H9 (cell line): ENCODE results near the gene SMDT1. TPM values are rescaled to one million over a fixed set of nuclear protein-coding genes. Genes with fewer than 3 reads are reported as not detected.

Experiments used
- DNase-seq: peaks from one replicate; pipeline ENCODE4 v3.0.0-alpha.2; 2017
- H2AFZ ChIP-seq: one replicate; pipeline ENCODE4 v1.6.1; 2013; ENCODE audit warnings: mild to moderate bottlenecking, low read length, control low read depth, moderate library complexity
- H2AK5ac ChIP-seq: 2 replicates; pipeline ENCODE4 v1.6.1; 2013; ENCODE audit warnings: low read length, control low read depth, mixed read lengths; ENCODE audit not compliant: insufficient read length
- H2BK120ac ChIP-seq: one replicate; pipeline ENCODE4 v1.6.1; 2013; ENCODE audit warnings: low read depth, mild to moderate bottlenecking, low read length, control low read depth, inconsistent platforms; ENCODE audit not compliant: poor library complexity, severe bottlenecking
- H2BK12ac ChIP-seq: 2 replicates; pipeline ENCODE4 v1.6.1; 2013; ENCODE audit warnings: low read length, control low read depth, mixed read lengths, low read depth; ENCODE audit not compliant: insufficient read length
- H2BK15ac ChIP-seq: 2 replicates; pipeline ENCODE4 v1.6.1; 2013; ENCODE audit warnings: low read depth, low read length, control low read depth
- H2BK20ac ChIP-seq: one replicate; pipeline ENCODE4 v1.6.1; 2013; ENCODE audit warnings: low read depth, mild to moderate bottlenecking, low read length, control low read depth, inconsistent platforms; ENCODE audit not compliant: poor library complexity, severe bottlenecking
- H2BK5ac ChIP-seq: 2 replicates; pipeline ENCODE4 v1.6.1; 2013; ENCODE audit warnings: low read length, control low read depth, mixed read lengths; ENCODE audit not compliant: insufficient read length
- H3K14ac ChIP-seq: 2 replicates; pipeline ENCODE4 v1.6.1; 2013; ENCODE audit warnings: low read length, control low read depth; ENCODE audit not compliant: insufficient read depth
- H3K18ac ChIP-seq: 2 replicates; pipeline ENCODE4 v1.6.1; 2013; ENCODE audit warnings: low read depth, mild to moderate bottlenecking, mixed read lengths, low read length, control low read depth; ENCODE audit not compliant: insufficient read length
- H3K23ac ChIP-seq: 2 replicates; pipeline ENCODE4 v1.6.1; 2013; ENCODE audit warnings: low read length, control low read depth, mixed read lengths, low read depth; ENCODE audit not compliant: insufficient read length
- H3K23me2 ChIP-seq: 2 replicates; pipeline ENCODE4 v1.6.1; 2013; ENCODE audit warnings: low read depth, mild to moderate bottlenecking, mixed read lengths, low read length, control low read depth; ENCODE audit not compliant: insufficient read length, poor library complexity, severe bottlenecking
- H3K27ac ChIP-seq: 2 replicates; pipeline ENCODE4 v1.5.1; 2013; ENCODE audit warnings: low read length, control low read depth, mixed read lengths, low read depth; ENCODE audit not compliant: insufficient read length
- H3K27me3 ChIP-seq: 2 replicates; pipeline ENCODE4 v1.6.1; 2013; ENCODE audit warnings: low read length, control low read depth, inconsistent platforms; ENCODE audit not compliant: insufficient read depth
- H3K4ac ChIP-seq: 2 replicates; pipeline ENCODE4 v1.6.1; 2013; ENCODE audit warnings: low read depth, mild to moderate bottlenecking, control low read depth, inconsistent platforms, low read length, moderate library complexity
- H3K4me1 ChIP-seq: 2 replicates; pipeline ENCODE4 v1.6.1; 2013; ENCODE audit warnings: low read length, control low read depth, inconsistent platforms; ENCODE audit not compliant: insufficient read depth
- H3K4me2 ChIP-seq: 2 replicates; pipeline ENCODE4 v1.6.1; 2013; ENCODE audit warnings: low read length, control low read depth, mixed read lengths; ENCODE audit not compliant: insufficient read length, insufficient read depth
- H3K56ac ChIP-seq: 2 replicates; pipeline ENCODE4 v1.6.1; 2013; ENCODE audit warnings: low read depth, mild to moderate bottlenecking, mixed read lengths, low read length, control low read depth; ENCODE audit not compliant: insufficient read length
- H3K79me1 ChIP-seq: 2 replicates; pipeline ENCODE4 v1.6.1; 2013; ENCODE audit warnings: low read depth, mild to moderate bottlenecking, moderate library complexity, low read length, control low read depth, inconsistent platforms; ENCODE audit not compliant: insufficient read depth, poor library complexity, severe bottlenecking
- H3K79me2 ChIP-seq: 2 replicates; pipeline ENCODE4 v1.6.1; 2013; ENCODE audit warnings: low read length, control low read depth, inconsistent platforms; ENCODE audit not compliant: insufficient read depth
- H3K9ac ChIP-seq: 2 replicates; pipeline ENCODE4 v1.6.1; 2013; ENCODE audit warnings: low read length, control low read depth, mixed read lengths; ENCODE audit not compliant: insufficient read length; ENCODE audit errors: extremely low read depth
- H3K9me3 ChIP-seq: one replicate; pipeline ENCODE4 v1.6.1; 2013; ENCODE audit warnings: low read depth, low read length, inconsistent platforms; ENCODE audit not compliant: control insufficient read depth
- H3T11ph ChIP-seq: one replicate; pipeline ENCODE4 v1.6.1; 2013; ENCODE audit warnings: mild to moderate bottlenecking, low read length, control low read depth, inconsistent platforms
- H4K20me1 ChIP-seq: one replicate; pipeline ENCODE4 v1.6.1; 2013; ENCODE audit not compliant: control insufficient read depth, insufficient read length, insufficient read depth
- H4K5ac ChIP-seq: 2 replicates; pipeline ENCODE4 v1.6.1; 2013; ENCODE audit warnings: low read depth, mild to moderate bottlenecking, mixed read lengths, low read length, control low read depth; ENCODE audit not compliant: insufficient read length
- H4K8ac ChIP-seq: replicated peaks from 2 replicates; pipeline ENCODE4 v1.6.1; 2013; ENCODE audit warnings: low read length, control low read depth, mixed read lengths, low read depth; ENCODE audit not compliant: insufficient read length
- H4K91ac ChIP-seq: 2 replicates; pipeline ENCODE4 v1.6.1; 2013; ENCODE audit warnings: low read depth, mild to moderate bottlenecking, moderate library complexity, mixed read lengths, low read length, control low read depth; ENCODE audit not compliant: insufficient read length
- H3K27ac Mint-ChIP-seq, 3 experiments: 2 replicates in 2 of 3; 3 replicates in 1 of 3; pipeline ENCODE4 v1.8.0; 2020 to 2021; ENCODE audit warnings: mixed read lengths in 3 of 3, mild to moderate bottlenecking in 1 of 3, moderate library complexity in 1 of 3
- H3K27me3 Mint-ChIP-seq: 2 replicates; pipeline ENCODE4 v1.8.0; 2021; ENCODE audit warnings: low read depth, mild to moderate bottlenecking, moderate library complexity, mixed read lengths
- H3K36me3 Mint-ChIP-seq, 3 experiments: 2 replicates in 2 of 3; 3 replicates in 1 of 3; pipeline ENCODE4 v1.8.0; 2020 to 2021; ENCODE audit warnings: low read depth in 3 of 3, mixed read lengths in 3 of 3; ENCODE audit not compliant: insufficient read depth in 1 of 3
- H3K4me1 Mint-ChIP-seq, 2 experiments: 2 replicates each; pipeline ENCODE4 v1.8.0; 2020; ENCODE audit warnings: mixed read lengths in 2 of 2
- H3K4me3 Mint-ChIP-seq, 2 experiments: 2 replicates in 1 of 2; 3 replicates in 1 of 2; pipeline ENCODE4 v1.8.0; 2020 to 2021; ENCODE audit warnings: mild to moderate bottlenecking in 2 of 2, mixed read lengths in 2 of 2, moderate library complexity in 1 of 2
- H3K9me3 Mint-ChIP-seq, 2 experiments: 2 replicates in 1 of 2; 3 replicates in 1 of 2; pipeline ENCODE4 v1.8.0; 2020; ENCODE audit warnings: mild to moderate bottlenecking in 2 of 2, mixed read lengths in 2 of 2, moderate library complexity in 1 of 2
- WGBS: extraction: QIAGEN DNeasy Blood & Tissue Kit; methylation state at CpG from one replicate; pipeline ENCODE4 v1.1.7; 2013; ENCODE audit warnings: missing lambda C conversion rate, low lambda C conversion rate, mixed read lengths; ENCODE audit not compliant: insufficient read length; ENCODE audit errors: extremely low coverage; 5-methylcytosine and 5-hydroxymethylcytosine counted together
- total RNA-seq: library from RNA; stranded (reverse); gene quantifications from 2 replicates; pipeline ENCODE4 v1.2.1, GENCODE V29; 2021
- TF ChIP-seq, protein P1 (sequence below): fragments of 200-600 bp; sonication (generic); conservative IDR thresholded peaks from 3 replicates; pipeline ENCODE4 v1.8.0; 2021; ENCODE audit warnings: antibody characterized with exemption, mild to moderate bottlenecking

The SMDT1 gene
- total RNA-seq, 1 experiment from 2014 or later, result 45.0 TPM

DNA sequence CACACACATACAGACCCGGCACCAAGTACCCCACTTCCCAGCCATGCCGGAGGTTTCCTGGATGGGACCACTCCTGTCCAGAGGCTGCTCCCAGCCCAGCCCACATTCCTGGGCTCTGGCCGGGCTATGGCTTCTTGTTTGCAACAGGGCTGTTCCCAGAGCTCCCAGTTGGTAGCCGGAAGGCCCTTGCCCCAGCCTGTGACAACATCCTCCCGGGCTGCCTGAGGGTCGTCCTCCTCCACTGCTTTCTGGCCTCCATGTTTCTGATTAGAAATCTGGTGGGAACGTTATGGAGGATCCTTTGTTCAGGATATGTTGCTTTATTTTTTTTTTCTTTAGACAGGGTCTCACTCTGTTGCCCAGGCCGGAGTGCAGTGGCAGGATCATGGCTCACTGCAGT, 52.1 kb downstream of the SMDT1 start:
- H4K8ac ChIP-seq, result no peak overlapping the region
- no peak for DNase-seq
- H3K18ac ChIP-seq, result no peak overlapping the region
- H3K4ac ChIP-seq, result no peak overlapping the region
- no peak overlapping the region for H2BK12ac ChIP-seq
- H3K27me3 ChIP-seq, result no peaks in the 10 kb centered on the region
- no peak overlapping the region for H4K91ac ChIP-seq
- no peak overlapping the region for H3T11ph ChIP-seq
- no peak overlapping the region for H3K23ac ChIP-seq
- H3K9me3 ChIP-seq, result no peaks in the 10 kb centered on the region
- no peak overlapping the region for H3K27ac ChIP-seq
- no peak overlapping the region for H2AK5ac ChIP-seq
- peaks cover 35% of the 10 kb centered on the region for H3K27me3 Mint-ChIP-seq
- 0 out of 4 replicates have a peak, but pooled peaks cover 0 to 5% of the 10 kb centered on the region in 2 experiments for H3K4me1 Mint-ChIP-seq
- no peak overlapping the region for H2BK120ac ChIP-seq
- TF ChIP-seq, protein P1, sequence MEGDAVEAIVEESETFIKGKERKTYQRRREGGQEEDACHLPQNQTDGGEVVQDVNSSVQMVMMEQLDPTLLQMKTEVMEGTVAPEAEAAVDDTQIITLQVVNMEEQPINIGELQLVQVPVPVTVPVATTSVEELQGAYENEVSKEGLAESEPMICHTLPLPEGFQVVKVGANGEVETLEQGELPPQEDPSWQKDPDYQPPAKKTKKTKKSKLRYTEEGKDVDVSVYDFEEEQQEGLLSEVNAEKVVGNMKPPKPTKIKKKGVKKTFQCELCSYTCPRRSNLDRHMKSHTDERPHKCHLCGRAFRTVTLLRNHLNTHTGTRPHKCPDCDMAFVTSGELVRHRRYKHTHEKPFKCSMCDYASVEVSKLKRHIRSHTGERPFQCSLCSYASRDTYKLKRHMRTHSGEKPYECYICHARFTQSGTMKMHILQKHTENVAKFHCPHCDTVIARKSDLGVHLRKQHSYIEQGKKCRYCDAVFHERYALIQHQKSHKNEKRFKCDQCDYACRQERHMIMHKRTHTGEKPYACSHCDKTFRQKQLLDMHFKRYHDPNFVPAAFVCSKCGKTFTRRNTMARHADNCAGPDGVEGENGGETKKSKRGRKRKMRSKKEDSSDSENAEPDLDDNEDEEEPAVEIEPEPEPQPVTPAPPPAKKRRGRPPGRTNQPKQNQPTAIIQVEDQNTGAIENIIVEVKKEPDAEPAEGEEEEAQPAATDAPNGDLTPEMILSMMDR, result no peak
- H3K79me2 ChIP-seq, result no peaks in the 10 kb centered on the region
- H2BK5ac ChIP-seq, result no peak overlapping the region
- H2AFZ ChIP-seq, result no peak overlapping the region
- no peak overlapping the region for H3K4me2 ChIP-seq
- H3K56ac ChIP-seq, result no peak overlapping the region
- no peak overlapping the region for H2BK15ac ChIP-seq
- no peak overlapping the region for H3K9ac ChIP-seq
- no peaks in the 10 kb centered on the region for H3K4me1 ChIP-seq
- no peak overlapping the region for H4K5ac ChIP-seq
- peaks cover 0 to 10% (median 3%) of the 10 kb centered on the region in 3 experiments; a peak in 4 of 7 replicates for H3K36me3 Mint-ChIP-seq
- no peaks in the 10 kb centered on the region for H4K20me1 ChIP-seq
- H3K9me3 Mint-ChIP-seq, result peaks cover 2 to 7% of the 10 kb centered on the region in 2 experiments; a peak in 2 of 5 replicates
- H2BK20ac ChIP-seq, result no peak overlapping the region
- H3K79me1 ChIP-seq, result no peaks in the 10 kb centered on the region
- no peak overlapping the region for H3K27ac Mint-ChIP-seq
- no peak overlapping the region for H3K14ac ChIP-seq
- no CpG with 5 or more reads among the region's 8 CpGs for WGBS
- H3K23me2 ChIP-seq, result no peaks in the 10 kb centered on the region
- H3K4me3 Mint-ChIP-seq, result no peak overlapping the region
